ENCODE results near the gene EMD. TPM values are rescaled to one million over a fixed set of nuclear protein-coding genes. Genes with fewer than 3 reads are reported as not detected.

The EMD gene
- total and polyA plus RNA-seq, 2 of the 13 experiments (the other 11 are each of a cell fraction or from before 2014, with no cell fraction given): 14.5 to 14.9 TPM

- TF ChIP-seq TCF7 (IDR thresholded peaks at IDR 0.05; ENCODE audit: low read depth): no peak
- peak; percentile 64 for TF ChIP-seq ZNF18 (CRISPR knock-in tag; IDR thresholded peaks at IDR 0.05; ENCODE audit: insufficient replicate concordance)
- TF ChIP-seq RNF219 (CRISPR knock-in tag; IDR thresholded peaks at IDR 0.05): no peak
- TF ChIP-seq MTERF4 (CRISPR knock-in tag; IDR thresholded peaks at IDR 0.05): no peak
- TF ChIP-seq ATF5 (CRISPR knock-in tag; IDR thresholded peaks at IDR 0.05; ENCODE audit: low read depth): no peak
- TF ChIP-seq MYC (CRISPR knock-in tag; IDR thresholded peaks at IDR 0.05; ENCODE audit: borderline replicate concordance): peak; percentile 43; the same call in 1 of the 2 replicates
- TF ChIP-seq ZNF138 (CRISPR knock-in tag; IDR thresholded peaks at IDR 0.05; ENCODE audit: low read depth): no peak
- TF ChIP-seq DNMT1 (CRISPR knock-in tag; IDR thresholded peaks at IDR 0.05): no peak
- TF ChIP-seq CBFB (CRISPR knock-in tag; IDR thresholded peaks at IDR 0.05): no peak
- TF ChIP-seq PITX1 (CRISPR knock-in tag; IDR thresholded peaks at IDR 0.05): no peak
- TF ChIP-seq NCOA2 (CRISPR knock-in tag; IDR thresholded peaks at IDR 0.05): peak; percentile 16; the same call in 1 of the 2 replicates
- TF ChIP-seq MZF1 (CRISPR knock-in tag; IDR thresholded peaks at IDR 0.05; ENCODE audit: borderline replicate concordance): no peak
- no peak for TF ChIP-seq RBM39 (IDR thresholded peaks at IDR 0.05; ENCODE audit: low read depth, low read length, poor library complexity, severe bottlenecking)
- TF ChIP-seq ZGPAT (CRISPR knock-in tag; IDR thresholded peaks at IDR 0.05): peak; percentile 51; the same call in 1 of the 2 replicates
- TF ChIP-seq SIX4 (CRISPR knock-in tag; IDR thresholded peaks at IDR 0.05): no peak
- no peak for TF ChIP-seq THRA (CRISPR knock-in tag; IDR thresholded peaks at IDR 0.05; ENCODE audit: borderline replicate concordance)
- no peak for TF ChIP-seq NRL (CRISPR knock-in tag; IDR thresholded peaks at IDR 0.05; ENCODE audit: borderline replicate concordance)
Observed at GRCh38 chrX:154401045-154401799, 22.1 kb downstream of the EMD start (continued).
